Muscle of leg (tissue), 11 donors: Measurements from ENCODE around the gene GLT1D1. TPM values are rescaled to one million over a fixed set of nuclear protein-coding genes. Genes with fewer than 3 reads are reported as not detected.

ENCODE experiments used
- DNase-seq: peaks from one replicate; pipeline ENCODE4 v3.0.0; 2013
- H3K27ac ChIP-seq: one replicate; pipeline ENCODE4 v1.5.1; 2013; ENCODE audit warnings: mild to moderate bottlenecking, low read length, control low read depth
- H3K27me3 ChIP-seq: one replicate; pipeline ENCODE4 v1.6.1; 2013; ENCODE audit warnings: low read length; ENCODE audit not compliant: control insufficient read depth, insufficient read depth
- H3K36me3 ChIP-seq: one replicate; pipeline ENCODE4 v1.6.1; 2013; ENCODE audit warnings: low read length; ENCODE audit not compliant: control insufficient read depth, insufficient read depth
- H3K4me1 ChIP-seq: one replicate; pipeline ENCODE4 v1.6.1; 2013; ENCODE audit warnings: low read length; ENCODE audit not compliant: control insufficient read depth, insufficient read depth
- H3K4me3 ChIP-seq: one replicate; pipeline ENCODE4 v1.5.1; 2013; ENCODE audit warnings: low read length, control low read depth
- H3K9me3 ChIP-seq: replicated peaks from 2 replicates; pipeline ENCODE4 v1.6.1; 2013; ENCODE audit warnings: low read depth, low read length; ENCODE audit not compliant: control insufficient read depth
- WGBS: methylation state at CpG from one replicate; pipeline ENCODE4 v1.1.5; 2013; ENCODE audit warnings: missing lambda C conversion rate; ENCODE audit not compliant: insufficient coverage; 5-methylcytosine and 5-hydroxymethylcytosine counted together
- polyA plus RNA-seq, 8 donors: library from polyadenylated mRNA; unstranded; fragments of 120-200 nt; gene quantifications; one replicate each; pipeline versions ENCODE4 v1.2.1 to v1.2.3, GENCODE V29; 2013; ENCODE audit warnings: inconsistent platforms in 1 of 8, low replicate concordance in 1 of 8; ENCODE audit not compliant: insufficient read length in 8 of 8, insufficient read depth in 1 of 8
- total RNA-seq: library from RNA; stranded (reverse); fragments of 120-200 nt; gene quantifications from one replicate; pipeline ENCODE4 v1.2.4, GENCODE V29; 2013

GLT1D1 gene
- total and polyA plus RNA-seq, 9 donors = 0.71 to 1.7 (median 1.0) TPM

GRCh38 chr12:128867466-128867865 lies 14.2 kb downstream of the GLT1D1 start:
- H3K27ac ChIP-seq = no peak overlapping the region
- DNase-seq = no peak
- H3K9me3 ChIP-seq = no peaks in the 10 kb centered on the region
- H3K4me3 ChIP-seq = no peak overlapping the region
- no peaks in the 10 kb centered on the region for H3K36me3 ChIP-seq
- no peaks in the 10 kb centered on the region for H3K27me3 ChIP-seq
- no peaks in the 10 kb centered on the region for H3K4me1 ChIP-seq
- WGBS = 78% methylated on average over 11 of the region's 13 CpGs

- no peaks in the 10 kb centered on the region for H3K36me3 ChIP-seq
- H3K27me3 ChIP-seq = no peaks in the 10 kb centered on the region
- WGBS = 83% methylated on average over 1 of the region's 2 CpGs
- peaks cover 5% of the 10 kb centered on the region for H3K9me3 ChIP-seq
- H3K4me1 ChIP-seq = no peaks in the 10 kb centered on the region
- no peak overlapping the region for H3K4me3 ChIP-seq
- no peak for DNase-seq
- no peak overlapping the region for H3K27ac ChIP-seq
Observed at GRCh38 chr12:128871516-128871892, 18.2 kb downstream of the GLT1D1 start.

- peaks cover 6% of the 10 kb centered on the region for H3K9me3 ChIP-seq
Observed at GRCh38 chr12:128872303-128872702, 19.0 kb downstream of the GLT1D1 start.

GRCh38 chr12:128876559-128876958 lies 23.3 kb downstream of the GLT1D1 start:
- no peaks in the 10 kb centered on the region for H3K27me3 ChIP-seq
- WGBS = no CpG with 5 or more reads among the region's 2 CpGs
- no peaks in the 10 kb centered on the region for H3K4me1 ChIP-seq
- H3K9me3 ChIP-seq = peaks cover 12% of the 10 kb centered on the region
- no peaks in the 10 kb centered on the region for H3K36me3 ChIP-seq
- H3K4me3 ChIP-seq = no peak overlapping the region
- DNase-seq = no peak
- no peak overlapping the region for H3K27ac ChIP-seq

More at GRCh38 chr12:128872303-128872702, 19.0 kb downstream of the GLT1D1 start:
- no peaks in the 10 kb centered on the region for H3K27me3 ChIP-seq
- H3K4me3 ChIP-seq = no peak overlapping the region
- DNase-seq = no peak
- no peaks in the 10 kb centered on the region for H3K36me3 ChIP-seq
- no peak overlapping the region for H3K27ac ChIP-seq
- H3K4me1 ChIP-seq = no peaks in the 10 kb centered on the region
- WGBS = 91% methylated on average over 5 of the region's 5 CpGs

- no CpG with 5 or more reads among the region's 4 CpGs for WGBS
- Histone ChIP-seq H3K9me3 (peaks cover 12% of the 10 kb centered on the region), H3K36me3 (no peaks in the 10 kb centered on the region), H3K27ac (no peak overlapping the region), H3K4me1 (no peaks in the 10 kb centered on the region), H3K27me3 (no peaks in the 10 kb centered on the region), H3K4me3 (no peak overlapping the region)
- no peak for DNase-seq
Observed at GRCh38 chr12:128879898-128880764, 26.9 kb downstream of the GLT1D1 start.

- WGBS = 84% methylated on average over 5 of the region's 6 CpGs
- Histone ChIP-seq H3K36me3 (no peaks in the 10 kb centered on the region), H3K27ac (no peak overlapping the region), H3K9me3 (no peaks in the 10 kb centered on the region), H3K4me1 (no peaks in the 10 kb centered on the region), H3K27me3 (no peaks in the 10 kb centered on the region), H3K4me3 (no peak overlapping the region)
- no peak for DNase-seq
Observed at GRCh38 chr12:128891856-128892255, 38.6 kb downstream of the GLT1D1 start.

- no peak for DNase-seq
- Histone ChIP-seq H3K27me3 (no peaks in the 10 kb centered on the region), H3K9me3 (no peaks in the 10 kb centered on the region), H3K4me1 (no peaks in the 10 kb centered on the region), H3K4me3 (no peak overlapping the region), H3K36me3 (no peaks in the 10 kb centered on the region), H3K27ac (no peak overlapping the region)
- 80% methylated on average over 1 of the region's 7 CpGs for WGBS
Observed at GRCh38 chr12:128903236-128903635, 50.0 kb downstream of the GLT1D1 start.

- 91% methylated on average over 6 of the region's 13 CpGs for WGBS
- DNase-seq = no peak
- Histone ChIP-seq H3K9me3 (no peaks in the 10 kb centered on the region), H3K27ac (no peak overlapping the region), H3K36me3 (no peaks in the 10 kb centered on the region), H3K4me1 (no peaks in the 10 kb centered on the region), H3K4me3 (no peak overlapping the region), H3K27me3 (no peaks in the 10 kb centered on the region)
Observed at GRCh38 chr12:128905003-128905544, 51.8 kb downstream of the GLT1D1 start.

- H3K36me3 ChIP-seq = no peaks in the 10 kb centered on the region
- H3K4me1 ChIP-seq = no peaks in the 10 kb centered on the region
- no peaks in the 10 kb centered on the region for H3K9me3 ChIP-seq
- H3K27me3 ChIP-seq = no peaks in the 10 kb centered on the region
- no peak for DNase-seq
- H3K27ac ChIP-seq = no peak overlapping the region
- H3K4me3 ChIP-seq = no peak overlapping the region
- 84% methylated on average over 4 of the region's 4 CpGs for WGBS
Observed at GRCh38 chr12:128906485-128907137, 53.3 kb downstream of the GLT1D1 start.

GRCh38 chr12:128908254-128908653 lies 55.0 kb downstream of the GLT1D1 start:
- H3K9me3 ChIP-seq = no peaks in the 10 kb centered on the region
- H3K36me3 ChIP-seq = no peaks in the 10 kb centered on the region
- no peaks in the 10 kb centered on the region for H3K4me1 ChIP-seq
- no peaks in the 10 kb centered on the region for H3K27me3 ChIP-seq
- no peak overlapping the region for H3K4me3 ChIP-seq
- no peak overlapping the region for H3K27ac ChIP-seq
- WGBS = 85% methylated on average over 3 of the region's 4 CpGs
- DNase-seq = no peak
